ENCODE results near the gene GSN. TPM values are rescaled to one million over a fixed set of nuclear protein-coding genes. Genes with fewer than 3 reads are reported as not detected.

Gene GSN
- total RNA-seq, 2 donors from 2014 or later, result 1,444 to 3,478 TPM

GRCh38 chr9:121324316-121324715 lies 56.4 kb downstream of the GSN start:
- Histone ChIP-seq H3K4me3 (no peak overlapping the region), H3K27ac (peak overlapping the region; percentile 90 to 94), H3K27me3 (no peaks in the 10 kb centered on the region), H3K9me3 (no peaks in the 10 kb centered on the region), H3K36me3 (peaks cover 98% of the 10 kb centered on the region), H3K4me1 (peaks cover 0 to 72% of the 10 kb centered on the region in 2 donors)
- peak; percentile 57 for DNase-seq (ENCODE audit: low spot score)
- TF ChIP-seq, protein P1, sequence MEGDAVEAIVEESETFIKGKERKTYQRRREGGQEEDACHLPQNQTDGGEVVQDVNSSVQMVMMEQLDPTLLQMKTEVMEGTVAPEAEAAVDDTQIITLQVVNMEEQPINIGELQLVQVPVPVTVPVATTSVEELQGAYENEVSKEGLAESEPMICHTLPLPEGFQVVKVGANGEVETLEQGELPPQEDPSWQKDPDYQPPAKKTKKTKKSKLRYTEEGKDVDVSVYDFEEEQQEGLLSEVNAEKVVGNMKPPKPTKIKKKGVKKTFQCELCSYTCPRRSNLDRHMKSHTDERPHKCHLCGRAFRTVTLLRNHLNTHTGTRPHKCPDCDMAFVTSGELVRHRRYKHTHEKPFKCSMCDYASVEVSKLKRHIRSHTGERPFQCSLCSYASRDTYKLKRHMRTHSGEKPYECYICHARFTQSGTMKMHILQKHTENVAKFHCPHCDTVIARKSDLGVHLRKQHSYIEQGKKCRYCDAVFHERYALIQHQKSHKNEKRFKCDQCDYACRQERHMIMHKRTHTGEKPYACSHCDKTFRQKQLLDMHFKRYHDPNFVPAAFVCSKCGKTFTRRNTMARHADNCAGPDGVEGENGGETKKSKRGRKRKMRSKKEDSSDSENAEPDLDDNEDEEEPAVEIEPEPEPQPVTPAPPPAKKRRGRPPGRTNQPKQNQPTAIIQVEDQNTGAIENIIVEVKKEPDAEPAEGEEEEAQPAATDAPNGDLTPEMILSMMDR (IDR thresholded peaks at IDR 0.05), result no peak

DNA sequence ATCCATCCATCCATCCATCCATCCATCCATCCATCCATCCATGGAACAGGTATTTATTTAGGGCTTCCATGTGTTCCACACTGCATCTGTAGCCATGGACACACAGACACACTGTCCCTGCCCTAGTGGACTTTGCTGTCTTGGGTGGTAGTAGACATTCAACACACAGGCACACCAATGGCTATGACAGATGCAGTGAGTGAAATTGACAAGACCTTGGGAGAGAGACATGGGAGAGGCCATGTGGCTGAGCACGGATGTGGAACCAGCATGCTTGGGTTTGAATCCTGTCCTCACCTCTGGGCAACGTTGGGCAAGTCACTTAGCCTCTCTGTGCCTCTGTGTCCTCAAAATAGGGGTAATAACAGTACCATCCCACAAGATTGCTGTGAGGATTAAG lies 56.8 kb downstream of the GSN start:
- Histone ChIP-seq H3K4me3 (no peak overlapping the region), H3K36me3 (peaks cover 98% of the 10 kb centered on the region), H3K4me1 (peaks cover 0 to 67% of the 10 kb centered on the region in 2 donors), H3K9me3 (no peaks in the 10 kb centered on the region), H3K27me3 (no peaks in the 10 kb centered on the region), H3K27ac (peak overlapping the region; percentile 90 to 94)
- peak; percentile 58 for DNase-seq (ENCODE audit: low spot score)
- TF ChIP-seq, protein P1 (IDR thresholded peaks at IDR 0.05), result no peak

GRCh38 chr9:121325387-121325786 lies 57.4 kb downstream of the GSN start:
- peaks cover 98% of the 10 kb centered on the region for H3K36me3 ChIP-seq
- H3K4me3 ChIP-seq, result no peak overlapping the region
- H3K27me3 ChIP-seq, result no peaks in the 10 kb centered on the region
- peak; percentile 65 for DNase-seq (ENCODE audit: low spot score)
- H3K9me3 ChIP-seq, result no peaks in the 10 kb centered on the region
- H3K4me1 ChIP-seq, result peaks cover 0 to 61% of the 10 kb centered on the region in 2 donors
- TF ChIP-seq, protein P1 (IDR thresholded peaks at IDR 0.05), result no peak
- peak overlapping the region; percentile 90 to 94 for H3K27ac ChIP-seq

DNA sequence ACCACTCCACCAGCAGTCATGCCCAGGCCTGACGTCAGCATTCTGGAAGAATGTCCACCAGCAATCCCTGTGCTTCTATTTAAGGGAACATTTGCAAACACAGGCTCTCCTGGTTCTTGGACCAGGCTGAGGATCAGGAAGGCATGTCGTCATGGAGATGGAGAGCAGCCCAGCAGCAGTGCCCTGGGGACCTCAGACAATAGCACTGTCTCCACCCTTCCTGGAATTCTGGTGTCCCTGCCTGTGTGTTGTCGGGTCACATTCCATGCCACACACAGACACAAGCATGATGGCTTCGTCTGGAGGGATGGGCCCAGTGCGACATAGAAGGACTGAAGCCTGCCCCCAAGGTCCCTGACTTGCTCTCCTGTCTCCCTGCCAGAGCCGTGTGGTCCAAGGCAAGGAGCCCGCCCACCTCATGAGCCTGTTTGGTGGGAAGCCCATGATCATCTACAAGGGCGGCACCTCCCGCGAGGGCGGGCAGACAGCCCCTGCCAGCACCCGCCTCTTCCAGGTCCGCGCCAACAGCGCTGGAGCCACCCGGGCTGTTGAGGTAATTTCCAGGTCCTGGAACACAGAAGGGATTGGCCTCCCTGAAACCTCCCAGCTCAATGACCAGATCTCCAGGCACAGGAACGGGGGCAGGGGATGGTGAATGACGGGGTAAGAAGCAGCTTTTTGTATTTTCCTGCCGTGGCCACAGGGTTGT lies 58.3 kb downstream of the GSN start:
- peaks cover 98% of the 10 kb centered on the region for H3K36me3 ChIP-seq
- peak overlapping the region; percentile 90 to 94 for H3K27ac ChIP-seq
- peaks cover 0 to 52% of the 10 kb centered on the region in 2 donors for H3K4me1 ChIP-seq
- DNase-seq (ENCODE audit: low spot score), result peak; percentile 98
- H3K9me3 ChIP-seq, result no peaks in the 10 kb centered on the region
- no peaks in the 10 kb centered on the region for H3K27me3 ChIP-seq
- H3K4me3 ChIP-seq, result no peak overlapping the region
- TF ChIP-seq, protein P1 (IDR thresholded peaks at IDR 0.05), result no peak

DNA sequence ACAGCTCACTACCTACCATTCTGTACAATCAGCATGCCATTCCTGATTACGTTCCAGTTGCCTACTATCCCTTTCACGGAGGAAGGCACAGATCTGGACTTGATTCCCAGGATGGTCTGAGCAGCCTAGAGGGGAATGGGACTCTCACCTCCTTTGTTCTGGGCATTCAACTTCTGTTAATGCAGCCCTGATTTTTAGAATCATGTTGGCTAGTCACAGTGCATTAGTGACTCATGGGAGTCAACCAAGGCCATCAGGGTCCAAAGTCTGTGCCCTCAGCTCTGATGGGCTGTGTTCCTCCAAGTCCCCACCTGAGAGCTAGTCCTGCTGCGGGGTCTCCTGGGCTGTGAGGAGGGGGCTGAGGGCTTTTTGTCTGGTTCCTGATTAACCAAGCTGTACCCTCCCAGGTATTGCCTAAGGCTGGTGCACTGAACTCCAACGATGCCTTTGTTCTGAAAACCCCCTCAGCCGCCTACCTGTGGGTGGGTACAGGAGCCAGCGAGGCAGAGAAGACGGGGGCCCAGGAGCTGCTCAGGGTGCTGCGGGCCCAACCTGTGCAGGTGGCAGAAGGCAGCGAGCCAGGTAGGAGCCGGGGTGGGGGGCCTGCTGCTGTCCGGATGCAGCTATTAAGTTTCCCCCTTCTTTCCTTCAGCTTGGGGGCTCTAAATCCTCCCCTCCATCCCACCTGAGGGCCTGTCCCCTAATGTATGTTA lies 59.1 kb downstream of the GSN start:
- no peaks in the 10 kb centered on the region for H3K27me3 ChIP-seq
- DNase-seq (ENCODE audit: low spot score), result peak; percentile 56
- no peaks in the 10 kb centered on the region for H3K9me3 ChIP-seq
- H3K36me3 ChIP-seq, result peaks cover 98% of the 10 kb centered on the region
- peaks cover 0 to 56% of the 10 kb centered on the region in 2 donors for H3K4me1 ChIP-seq
- peak overlapping the region; percentile 90 to 94 for H3K27ac ChIP-seq
- H3K4me3 ChIP-seq, result peak overlapping the region in 1 of 2 donors; percentile 2
- TF ChIP-seq, protein P1 (IDR thresholded peaks at IDR 0.05), result no peak

All from right atrium auricular region (tissue), 2 donors.